Vagina (tissue), 2 donors: ENCODE data around the gene FLNB. TPM values are rescaled to one million over a fixed set of nuclear protein-coding genes. Genes with fewer than 3 reads are reported as not detected.
A peak's percentile ranks its signal among the peaks of the same experiment; 100 is the strongest.

Experiments used
- DNase-seq, 2 donors: peaks; one replicate each; pipeline ENCODE4 v3.0.0-alpha.2; 2017; ENCODE audit errors: extremely low spot score in 2 of 2
- H3K27ac ChIP-seq: fragments of 200-600 bp; sonication (generic); one replicate; pipeline ENCODE4 v1.5.1; 2019
- H3K27me3 ChIP-seq: fragments of 200-600 bp; sonication (generic); one replicate; pipeline ENCODE4 v1.5.1; 2019
- H3K36me3 ChIP-seq, 2 donors: fragments of 200-600 bp; sonication (generic); one replicate each; pipeline ENCODE4 v1.5.1; 2017 to 2019
- H3K4me1 ChIP-seq: fragments of 200-600 bp; sonication (generic); one replicate; pipeline ENCODE4 v1.5.1; 2019
- H3K4me3 ChIP-seq, 2 donors: fragments of 200-600 bp; sonication (generic); 1 replicate in 1 of 2; 2 replicates in 1 of 2; pipeline ENCODE4 v1.5.1; 2016 to 2019
- H3K9me3 ChIP-seq: fragments of 200-600 bp; sonication (generic); one replicate; pipeline ENCODE4 v1.5.1; 2019
- POLR2A ChIP-seq, 2 donors: fragments of 450-650 bp; IDR thresholded peaks; one replicate each; pipeline ENCODE4 v1.6.1; 2017; ENCODE audit warnings: antibody characterized with exemption in 2 of 2, mild to moderate bottlenecking in 2 of 2, moderate library complexity in 2 of 2
- POLR2AphosphoS5 ChIP-seq, 2 donors: sonication (generic); formaldehyde crosslinking; IDR thresholded peaks; one replicate each; pipeline ENCODE4 v1.9.0; 2017; ENCODE audit warnings: antibody characterized with exemption in 2 of 2, mild to moderate bottlenecking in 2 of 2, low read depth in 1 of 2; ENCODE audit not compliant: insufficient read depth in 1 of 2
- intact Hi-C: fragments of 100-400 bp; cut with DNase I; formaldehyde crosslinking; loops from one replicate; pipeline ENCODE4 v1.15.1; 2023
- total RNA-seq: library from RNA; depleted of rRNA; stranded (reverse); fragments of >200 nt; gene quantifications from one replicate; pipeline ENCODE4 v1.2.3, GENCODE V29; 2016
- TF ChIP-seq, protein P1 (sequence below), 3 experiments: fragments of 450-650 bp in 2 of 3; fragments of 200-600 bp in 1 of 3; sonication (generic) in 1 of 3; IDR thresholded peaks; one replicate each; pipeline ENCODE4 v1.5.1; 2017 to 2019; ENCODE audit warnings: antibody characterized with exemption in 3 of 3, mild to moderate bottlenecking in 2 of 3, moderate library complexity in 2 of 3

Gene FLNB
- total RNA-seq, 1 donor from 2014 or later = 147 TPM

DNA sequence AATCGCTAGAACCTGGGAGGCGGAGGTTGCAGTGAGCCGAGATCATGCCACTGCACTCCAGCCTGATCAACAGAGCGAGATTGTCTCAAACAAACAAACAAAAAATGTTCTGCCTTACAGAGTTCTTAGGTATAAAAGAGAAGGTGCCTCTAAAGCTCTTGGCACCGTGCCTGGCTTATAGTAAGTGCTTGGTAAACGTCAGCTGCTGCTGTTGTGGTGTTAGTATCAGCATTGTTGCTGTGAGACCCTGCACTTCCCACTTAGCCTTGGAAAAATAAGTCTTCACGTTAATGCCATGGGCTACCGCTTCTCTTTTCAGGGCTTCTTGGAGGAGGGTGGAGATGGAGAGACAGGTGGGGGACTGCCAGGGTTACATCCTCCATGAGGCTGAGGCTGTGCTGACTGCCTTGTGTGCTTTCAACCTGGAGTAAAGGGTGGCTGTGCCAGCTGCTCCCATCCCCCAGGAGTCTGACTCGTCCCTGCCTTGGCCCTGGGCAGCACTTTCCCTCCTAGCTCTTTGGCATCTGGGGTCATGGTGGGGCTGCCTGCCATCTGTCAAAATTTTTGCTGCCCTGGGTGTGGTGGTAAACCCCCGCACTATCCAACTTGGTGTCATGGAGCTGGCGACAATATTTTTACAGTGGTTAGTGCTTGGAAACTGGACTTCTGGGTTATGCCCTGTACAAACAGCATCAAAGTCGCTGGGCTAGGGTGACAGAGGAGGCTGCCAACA is 17.8 kb downstream of the FLNB start:
- DNase-seq = no peak
- Histone ChIP-seq H3K4me1 (peaks cover 51% of the 10 kb centered on the region), H3K36me3 (no peaks in the 10 kb centered on the region), H3K27ac (peak overlapping the region; percentile 20), H3K9me3 (no peaks in the 10 kb centered on the region), H3K4me3 (no peak overlapping the region), H3K27me3 (no peaks in the 10 kb centered on the region)
- TF ChIP-seq POLR2AphosphoS5 (IDR thresholded peaks at IDR 0.05; ENCODE audit: insufficient read depth in 1 of 2, low read depth in 1 of 2) = no peak
- TF ChIP-seq, protein P1, sequence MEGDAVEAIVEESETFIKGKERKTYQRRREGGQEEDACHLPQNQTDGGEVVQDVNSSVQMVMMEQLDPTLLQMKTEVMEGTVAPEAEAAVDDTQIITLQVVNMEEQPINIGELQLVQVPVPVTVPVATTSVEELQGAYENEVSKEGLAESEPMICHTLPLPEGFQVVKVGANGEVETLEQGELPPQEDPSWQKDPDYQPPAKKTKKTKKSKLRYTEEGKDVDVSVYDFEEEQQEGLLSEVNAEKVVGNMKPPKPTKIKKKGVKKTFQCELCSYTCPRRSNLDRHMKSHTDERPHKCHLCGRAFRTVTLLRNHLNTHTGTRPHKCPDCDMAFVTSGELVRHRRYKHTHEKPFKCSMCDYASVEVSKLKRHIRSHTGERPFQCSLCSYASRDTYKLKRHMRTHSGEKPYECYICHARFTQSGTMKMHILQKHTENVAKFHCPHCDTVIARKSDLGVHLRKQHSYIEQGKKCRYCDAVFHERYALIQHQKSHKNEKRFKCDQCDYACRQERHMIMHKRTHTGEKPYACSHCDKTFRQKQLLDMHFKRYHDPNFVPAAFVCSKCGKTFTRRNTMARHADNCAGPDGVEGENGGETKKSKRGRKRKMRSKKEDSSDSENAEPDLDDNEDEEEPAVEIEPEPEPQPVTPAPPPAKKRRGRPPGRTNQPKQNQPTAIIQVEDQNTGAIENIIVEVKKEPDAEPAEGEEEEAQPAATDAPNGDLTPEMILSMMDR (IDR thresholded peaks at IDR 0.05) = no peak
- no peak for TF ChIP-seq POLR2A (IDR thresholded peaks at IDR 0.05)
- intact Hi-C loops = no loop called here

DNA sequence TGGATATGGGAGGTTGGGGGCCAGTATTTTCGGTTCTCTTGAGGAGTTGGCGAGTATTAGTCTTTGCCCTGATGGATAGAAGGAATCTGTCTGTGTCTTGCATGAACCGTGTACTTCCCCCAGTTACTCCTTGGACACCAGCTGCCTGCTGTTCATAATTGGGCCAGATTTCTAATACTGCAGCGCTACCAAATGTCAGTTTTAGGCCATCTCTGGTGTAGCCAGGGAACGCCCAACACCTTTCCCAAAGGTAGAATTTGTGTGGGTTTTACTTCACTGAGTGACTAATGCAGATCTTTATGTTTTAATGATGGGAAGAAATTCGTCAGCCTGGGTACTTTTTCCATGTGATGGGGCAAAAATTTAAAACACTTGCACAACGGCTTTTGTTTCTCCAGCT is 18.4 kb downstream of the FLNB start:
- DNase-seq = no peak
- Histone ChIP-seq H3K9me3 (no peaks in the 10 kb centered on the region), H3K27me3 (no peaks in the 10 kb centered on the region), H3K4me1 (peaks cover 45% of the 10 kb centered on the region), H3K4me3 (no peak overlapping the region), H3K36me3 (no peaks in the 10 kb centered on the region), H3K27ac (peak overlapping the region; percentile 20)
- no peak for TF ChIP-seq POLR2A (IDR thresholded peaks at IDR 0.05)
- TF ChIP-seq POLR2AphosphoS5 (IDR thresholded peaks at IDR 0.05; ENCODE audit: insufficient read depth in 1 of 2, low read depth in 1 of 2) = peak in 1 of 2 donors; percentile 33
- intact Hi-C loops = no loop called here

DNA sequence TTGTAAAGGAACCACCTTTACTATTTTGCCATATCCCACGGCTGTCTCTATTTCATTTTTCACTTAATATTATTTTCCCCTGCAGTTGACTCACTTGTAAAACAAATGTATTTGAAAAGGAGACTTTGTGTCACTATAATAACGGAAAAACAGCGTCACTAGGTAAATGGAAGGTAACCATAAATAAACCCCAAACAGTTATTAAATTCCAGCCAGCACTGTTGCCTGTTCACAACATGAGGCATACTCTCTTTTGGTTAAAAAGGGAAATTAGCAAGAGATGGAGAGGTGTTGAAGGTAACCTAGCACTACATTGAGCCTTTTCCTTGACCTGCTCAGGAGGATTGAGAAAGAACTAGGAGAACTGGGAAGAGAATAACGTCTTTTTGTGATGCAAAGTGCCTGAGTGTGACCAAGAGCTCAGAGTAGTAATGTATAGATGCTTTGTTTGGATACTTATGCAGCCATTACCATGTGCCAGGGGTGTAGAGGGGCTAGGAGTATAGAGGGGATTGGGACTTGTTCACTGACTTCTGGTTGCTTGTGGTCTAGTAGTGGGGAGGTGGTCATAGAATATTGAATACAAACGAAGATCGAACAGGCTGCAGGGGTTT is 19.6 kb downstream of the FLNB start:
- no peak for DNase-seq
- H3K4me3 ChIP-seq = no peak overlapping the region
- TF ChIP-seq, protein P1 (IDR thresholded peaks at IDR 0.05) = no peak
- TF ChIP-seq POLR2A (IDR thresholded peaks at IDR 0.05) = no peak
- TF ChIP-seq POLR2AphosphoS5 (IDR thresholded peaks at IDR 0.05; ENCODE audit: insufficient read depth in 1 of 2, low read depth in 1 of 2) = no peak
- peaks cover 35% of the 10 kb centered on the region for H3K4me1 ChIP-seq
- H3K27me3 ChIP-seq = no peaks in the 10 kb centered on the region
- intact Hi-C loops = no loop called here
- no peak overlapping the region for H3K27ac ChIP-seq
- H3K36me3 ChIP-seq = no peaks in the 10 kb centered on the region
- H3K9me3 ChIP-seq = no peaks in the 10 kb centered on the region

DNA sequence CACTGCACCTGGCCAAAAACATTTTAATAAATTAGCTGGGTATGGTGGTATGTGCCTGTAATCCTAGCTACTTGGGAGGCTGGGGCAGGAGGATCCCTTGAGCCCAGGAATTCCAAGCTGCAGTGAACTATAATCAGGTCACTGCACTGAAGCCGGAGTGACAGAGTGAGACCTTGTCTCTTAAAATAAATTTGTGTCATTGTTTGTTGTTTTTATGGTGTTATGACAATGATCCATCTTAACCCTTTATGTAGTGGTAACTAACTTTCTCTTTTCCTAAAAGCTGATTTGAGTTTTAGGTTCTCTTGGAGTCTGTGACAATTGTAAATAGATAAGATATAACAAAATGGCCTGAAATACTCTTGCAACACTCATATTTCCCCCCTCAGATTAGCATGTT is 20.7 kb downstream of the FLNB start:
- Histone ChIP-seq H3K27me3 (no peaks in the 10 kb centered on the region), H3K4me3 (no peak overlapping the region), H3K27ac (no peak overlapping the region), H3K9me3 (no peaks in the 10 kb centered on the region), H3K4me1 (peaks cover 25% of the 10 kb centered on the region), H3K36me3 (no peaks in the 10 kb centered on the region)
- intact Hi-C loops = no loop called here
- TF ChIP-seq POLR2AphosphoS5 (IDR thresholded peaks at IDR 0.05; ENCODE audit: insufficient read depth in 1 of 2, low read depth in 1 of 2) (no peak), POLR2A (IDR thresholded peaks at IDR 0.05) (no peak)
- TF ChIP-seq, protein P1 (IDR thresholded peaks at IDR 0.05) = no peak
- no peak for DNase-seq

DNA sequence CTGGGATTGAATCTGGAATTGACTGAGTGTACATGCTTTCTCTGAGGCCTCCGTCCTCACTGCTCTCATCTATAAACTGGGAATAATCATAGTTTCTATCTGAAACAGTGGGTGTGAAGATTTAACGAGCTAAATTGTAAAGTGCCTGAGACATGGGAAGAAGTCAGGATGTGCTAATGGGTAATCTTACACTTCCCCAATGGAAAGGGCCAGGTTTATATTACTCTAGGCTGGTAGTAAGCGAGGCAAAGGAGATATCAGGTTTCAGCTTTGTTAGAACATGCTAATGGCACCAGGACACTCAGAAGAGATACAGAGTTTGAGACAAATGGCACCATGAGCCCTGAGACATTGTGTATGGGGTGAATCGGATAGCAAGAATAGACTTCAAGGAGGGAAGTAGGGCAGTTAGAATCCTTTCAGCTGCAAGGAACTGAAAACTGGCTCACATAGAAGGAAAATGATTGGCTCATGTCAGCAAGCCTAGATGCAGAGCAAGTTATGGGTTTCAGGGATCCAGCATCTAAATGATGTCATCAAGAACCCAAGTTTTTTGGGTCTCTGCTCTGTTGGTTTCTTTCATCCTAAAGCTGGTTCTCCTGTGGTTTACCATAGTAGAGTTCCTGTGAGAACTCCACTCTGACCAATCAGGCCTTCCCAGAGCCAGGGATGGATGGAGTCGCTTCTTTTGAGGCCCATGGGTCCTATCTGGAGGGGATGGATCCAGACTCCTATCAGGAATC is 21.8 kb downstream of the FLNB start:
- Histone ChIP-seq H3K27ac (no peak overlapping the region), H3K4me1 (peaks cover 27% of the 10 kb centered on the region)
- TF ChIP-seq, protein P1 (IDR thresholded peaks at IDR 0.05) = no peak
- no peak for TF ChIP-seq POLR2A (IDR thresholded peaks at IDR 0.05)
- no peak for TF ChIP-seq POLR2AphosphoS5 (IDR thresholded peaks at IDR 0.05; ENCODE audit: insufficient read depth in 1 of 2, low read depth in 1 of 2)

More for the DNA sequence above, 21.8 kb downstream of the FLNB start:
- Histone ChIP-seq H3K36me3 (no peaks in the 10 kb centered on the region), H3K4me3 (no peak overlapping the region), H3K27me3 (no peaks in the 10 kb centered on the region), H3K9me3 (no peaks in the 10 kb centered on the region)
- DNase-seq = no peak
- intact Hi-C loops = no loop called here
